GM18502 (cell line): Measurements from ENCODE around the gene RNF4.
"Not testable (repeated sequence)": the region's sequence is repeated elsewhere in the genome, so short reads cannot be mapped to it uniquely, and the experiment has no call there.

ENCODE experiments used
- ATAC-seq: cut with Tn5 transposase; IDR thresholded peaks from one replicate; pipeline ENCODE4 v1.9.1; 2021; ENCODE audit warnings: mild to moderate bottlenecking; ENCODE audit not compliant: unreplicated experiment, poor library complexity

The RNF4 gene

DNA sequence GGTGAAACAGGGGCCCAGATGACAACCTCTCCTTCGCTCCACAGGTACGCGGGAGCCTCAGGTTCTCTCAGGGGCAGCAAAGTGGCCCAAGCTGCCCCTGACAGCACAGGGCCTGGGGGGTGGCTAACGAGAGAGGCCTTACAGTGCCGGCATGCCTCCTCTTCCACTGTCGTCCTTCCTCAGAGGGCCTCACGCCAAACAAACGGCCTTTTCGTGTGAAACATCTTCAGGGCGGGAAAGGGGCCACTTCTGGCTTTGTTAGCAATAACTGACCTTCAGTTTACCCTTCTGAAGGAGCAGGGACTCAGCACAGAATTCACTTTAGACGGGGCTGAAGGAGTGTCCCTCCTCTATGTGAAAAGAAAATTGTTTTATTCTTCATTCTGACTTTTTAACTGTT lies 46.0 kb downstream of the RNF4 start:
- not testable (repeated sequence) for ATAC-seq

DNA sequence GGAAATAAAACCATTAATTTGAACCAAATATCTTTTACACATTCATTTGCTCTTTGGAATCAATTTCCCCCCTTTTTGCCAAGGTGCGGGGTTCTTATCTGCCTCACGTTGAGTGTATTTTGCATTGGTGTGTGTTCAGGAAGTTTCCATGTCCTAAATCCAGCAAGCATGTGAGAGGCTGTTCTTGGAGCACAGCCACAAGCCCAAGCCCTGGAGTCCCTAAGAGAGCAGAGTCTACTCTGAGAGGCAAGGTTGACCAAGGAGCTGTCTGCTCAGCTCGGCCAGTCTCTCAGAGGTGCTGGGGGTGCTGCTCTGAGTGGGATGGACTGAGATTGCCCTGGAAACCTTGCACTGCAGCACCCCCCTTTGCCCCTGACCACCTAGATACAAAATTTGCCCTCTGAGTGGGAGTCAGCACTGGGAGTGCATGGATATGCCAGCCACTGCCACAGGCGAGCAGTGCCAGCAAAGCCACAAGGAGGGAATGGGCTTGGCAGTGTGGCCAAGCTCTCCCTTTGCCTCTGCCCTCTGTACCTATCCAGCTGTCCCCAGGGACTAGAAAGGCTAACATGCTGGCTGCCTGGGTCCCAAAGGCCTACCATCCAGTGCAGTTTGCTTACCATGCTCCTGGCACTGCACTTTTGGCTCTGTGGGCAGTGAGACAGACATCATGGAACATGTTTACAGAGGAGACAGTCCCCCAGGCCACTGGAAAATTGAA lies 47.1 kb downstream of the RNF4 start:
- no peak for ATAC-seq

DNA sequence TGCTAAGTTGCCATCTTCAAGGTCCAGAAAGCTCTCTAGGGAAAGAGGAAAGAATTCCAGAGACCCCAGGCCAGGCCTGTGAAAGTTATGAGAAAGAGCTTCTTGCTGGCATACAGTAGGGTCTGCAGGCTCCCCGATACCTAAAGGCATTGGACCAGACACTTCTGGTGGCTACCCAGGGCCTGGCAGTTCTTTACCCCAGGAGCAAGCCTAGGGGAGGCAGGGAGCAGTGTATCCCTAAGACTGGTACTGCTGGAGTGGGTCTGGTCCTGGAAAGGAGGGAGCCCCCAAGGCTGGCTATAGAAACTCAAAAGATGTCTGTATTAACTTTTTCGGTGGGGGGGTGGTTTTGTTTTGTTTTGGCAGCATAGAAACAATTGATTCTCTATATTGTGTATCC lies 47.7 kb downstream of the RNF4 start:
- ATAC-seq, result no peak

DNA sequence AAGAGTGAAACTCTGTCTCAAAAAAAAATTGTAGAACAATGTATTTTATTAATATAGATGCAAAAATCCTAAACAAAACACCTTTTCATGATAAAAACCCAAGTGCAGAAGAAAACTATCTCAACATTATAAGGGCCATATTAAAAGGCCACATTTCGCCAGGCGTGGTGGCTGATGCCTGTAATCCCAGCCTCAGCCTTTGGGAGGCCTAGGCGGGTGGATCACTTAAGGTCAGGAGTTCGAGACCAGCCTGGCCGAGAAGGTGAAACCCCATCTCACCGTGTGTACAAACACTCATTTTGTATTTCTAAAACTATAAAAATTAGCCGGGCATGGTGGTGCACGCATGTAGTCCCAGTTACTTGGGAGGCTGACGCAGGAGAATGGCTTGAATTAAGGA lies 57.7 kb downstream of the RNF4 start:
- ATAC-seq, result no peak

DNA sequence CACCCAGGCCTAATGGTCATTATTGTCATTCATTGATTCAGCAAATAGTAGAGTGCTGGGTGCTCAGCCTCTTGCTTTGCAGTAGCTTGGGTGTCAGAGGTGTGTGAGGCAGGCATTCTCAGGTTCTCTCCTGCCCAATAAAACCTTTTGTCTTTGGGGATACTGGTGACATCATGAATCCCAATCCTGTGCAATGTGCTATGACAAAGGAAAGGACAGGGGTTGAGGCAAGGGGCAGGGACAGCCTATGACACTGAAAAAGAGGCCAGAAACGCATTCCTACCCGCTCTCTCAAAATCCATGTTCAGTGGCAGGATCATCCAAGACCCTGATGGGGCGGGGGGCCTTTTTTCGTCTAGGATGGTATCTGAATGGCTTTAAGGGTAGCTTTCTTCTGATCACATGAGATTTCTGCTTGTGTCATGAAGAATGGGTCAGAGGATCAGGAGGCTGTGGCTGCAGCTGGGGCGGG lies 66.0 kb downstream of the RNF4 start:
- ATAC-seq, result no peak

DNA sequence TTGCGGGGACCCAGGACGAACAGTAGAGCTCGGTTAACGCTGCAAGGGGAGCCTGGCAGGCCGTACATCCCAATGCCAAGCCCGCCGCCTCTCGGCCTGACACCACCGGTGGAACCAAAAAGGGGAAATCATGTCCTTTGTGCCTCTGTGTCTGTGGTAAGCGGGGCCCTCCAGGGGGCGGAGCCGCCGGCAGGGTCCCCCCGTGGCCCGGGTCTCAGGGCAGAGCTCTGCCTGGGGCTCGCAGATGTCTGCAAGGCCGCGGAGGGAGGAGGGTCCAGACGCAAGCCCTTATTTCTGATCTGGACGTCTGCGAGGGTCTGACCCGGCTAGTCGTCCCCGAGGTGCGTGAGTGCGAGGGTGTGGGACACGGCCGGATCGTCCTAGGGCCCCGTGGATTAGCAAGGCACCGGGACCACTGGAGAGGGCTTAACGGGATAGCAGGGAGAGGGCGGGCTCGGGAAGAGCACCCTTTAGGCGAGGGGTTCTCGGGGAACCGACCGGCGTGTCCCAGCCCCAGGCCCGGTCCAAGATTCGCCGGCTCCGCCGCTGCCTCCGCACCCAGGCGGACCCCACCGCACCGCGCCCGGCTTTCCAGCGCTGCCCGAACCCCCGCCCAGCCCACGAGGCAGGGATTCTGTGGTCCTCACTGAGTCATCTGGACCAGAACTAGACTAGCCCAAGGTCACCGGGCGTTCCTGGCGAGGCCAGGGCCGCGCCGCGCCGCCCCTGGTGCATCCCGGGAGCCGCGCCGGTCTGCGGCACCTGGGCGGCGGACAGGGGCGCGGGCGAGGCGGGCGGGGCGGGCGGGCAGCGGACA lies 66.7 kb downstream of the RNF4 start:
- peak; percentile 26 for ATAC-seq

DNA sequence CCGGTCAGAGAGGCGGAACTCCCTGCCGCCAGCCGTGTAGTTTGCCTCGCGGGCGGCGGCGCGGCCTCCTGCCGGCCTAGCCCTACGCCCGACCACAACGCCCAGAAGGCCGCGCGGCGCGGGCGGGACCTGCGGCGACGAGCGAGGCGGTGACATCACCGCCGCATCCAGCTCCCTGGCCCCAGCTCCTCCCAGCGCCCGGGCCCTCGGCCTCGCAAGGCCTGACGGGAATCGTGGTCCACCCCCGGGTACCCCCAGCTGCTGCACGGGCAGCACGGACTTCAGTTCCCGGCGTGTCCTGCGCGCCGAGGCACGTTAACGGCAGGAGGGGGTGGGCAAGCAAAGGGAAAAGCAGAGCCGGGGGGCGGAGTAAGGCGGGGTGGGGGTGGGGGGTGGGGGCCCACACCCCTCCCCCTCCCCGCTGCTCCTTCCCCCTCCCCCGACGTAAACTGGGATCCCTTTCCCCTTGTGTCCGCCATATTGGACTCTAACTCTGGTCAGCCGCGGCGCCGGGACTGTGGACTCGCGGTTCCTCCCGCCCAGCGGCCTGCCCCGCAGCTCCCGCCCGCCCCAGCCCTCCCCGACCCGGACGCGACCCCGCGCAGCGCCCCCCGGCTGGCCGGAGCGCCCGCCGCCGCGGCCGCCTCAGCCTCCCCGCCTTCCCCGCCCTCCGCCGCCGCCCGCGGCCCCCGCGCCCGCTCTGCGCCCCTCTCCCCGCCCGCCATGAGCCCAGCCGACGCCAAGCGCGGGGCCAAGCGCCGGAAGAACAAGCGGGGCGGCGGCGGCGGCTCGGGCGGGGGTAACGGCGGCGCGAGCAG lies 67.5 kb downstream of the RNF4 start, which contains the start of gene FAM193A:
Gene FAM193A (plus strand): TSS at position 455 of the 818 bp plus-strand sequence. CDS start 269 bp downstream, at position 724.
- ATAC-seq, result peak; percentile 82

DNA sequence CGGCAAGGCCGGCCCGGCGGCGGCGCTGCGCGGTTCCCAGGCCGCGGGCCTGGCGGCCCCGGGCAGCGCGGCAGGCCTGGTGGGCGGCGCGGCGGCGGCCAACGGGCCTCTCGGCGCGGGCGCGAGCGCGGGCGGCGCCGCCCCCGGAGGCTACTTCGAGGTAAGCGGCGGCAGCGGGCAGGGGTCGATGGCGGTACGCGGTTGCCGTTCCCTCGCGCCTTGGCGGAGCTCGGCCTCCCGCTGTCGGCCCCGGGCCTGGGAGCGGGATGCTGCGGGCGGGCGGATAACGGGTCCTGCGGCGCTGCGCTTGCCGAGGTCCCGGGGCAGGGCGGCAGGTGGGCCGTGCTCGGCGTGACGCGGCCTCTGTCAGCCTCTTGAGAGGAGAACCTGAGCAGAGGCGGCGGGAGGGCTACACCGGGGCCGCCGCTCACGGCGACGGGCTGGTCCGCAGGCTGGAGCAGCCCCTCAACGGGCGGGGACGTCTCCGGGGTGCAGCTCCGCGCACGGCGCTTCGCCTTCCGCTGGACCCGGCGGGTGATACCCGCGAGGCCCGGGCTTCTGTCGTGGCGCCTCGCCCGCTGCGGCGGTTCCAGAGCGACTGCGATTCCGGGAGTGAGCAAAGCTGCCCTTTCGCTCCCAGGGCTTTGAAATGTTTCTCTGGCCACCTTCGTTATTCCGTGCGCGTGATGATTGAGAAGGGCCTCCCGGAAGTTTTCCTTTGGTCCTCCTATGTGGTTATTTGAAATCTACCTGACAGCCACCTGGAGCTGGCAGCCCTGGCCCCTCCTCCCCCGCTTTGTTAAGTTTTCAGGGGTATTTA lies 68.3 kb downstream of the RNF4 start:
- ATAC-seq, result peak; percentile 21

DNA sequence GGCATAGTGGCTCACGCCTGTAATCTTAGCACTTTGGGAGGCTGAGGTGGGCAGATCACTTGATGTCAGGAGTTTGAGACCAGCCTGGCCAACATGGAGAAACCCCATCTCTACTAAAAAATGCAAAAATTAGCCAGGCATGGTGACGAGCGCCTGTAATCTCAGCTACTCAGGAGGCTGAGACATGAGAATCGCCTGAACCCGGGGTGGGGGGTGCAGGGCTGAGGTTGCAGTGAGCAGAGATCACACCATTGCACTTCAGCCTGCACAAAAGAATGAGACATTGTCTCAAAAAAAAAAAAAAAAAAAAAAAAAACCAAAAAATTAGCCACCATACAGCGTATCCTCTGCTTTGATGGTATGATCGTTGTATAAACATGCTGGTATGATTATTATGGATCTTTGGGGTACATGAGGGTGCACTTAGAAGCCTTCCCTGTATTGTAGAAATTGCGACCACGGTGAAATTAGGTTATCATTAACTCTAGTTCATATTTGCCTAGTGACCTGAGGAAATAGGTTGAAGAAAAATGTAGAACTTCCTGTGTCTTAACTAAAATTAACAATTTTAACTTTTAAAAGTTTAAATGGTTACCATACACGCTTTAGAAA lies 74.8 kb downstream of the RNF4 start:
- ATAC-seq, result not testable (repeated sequence)

DNA sequence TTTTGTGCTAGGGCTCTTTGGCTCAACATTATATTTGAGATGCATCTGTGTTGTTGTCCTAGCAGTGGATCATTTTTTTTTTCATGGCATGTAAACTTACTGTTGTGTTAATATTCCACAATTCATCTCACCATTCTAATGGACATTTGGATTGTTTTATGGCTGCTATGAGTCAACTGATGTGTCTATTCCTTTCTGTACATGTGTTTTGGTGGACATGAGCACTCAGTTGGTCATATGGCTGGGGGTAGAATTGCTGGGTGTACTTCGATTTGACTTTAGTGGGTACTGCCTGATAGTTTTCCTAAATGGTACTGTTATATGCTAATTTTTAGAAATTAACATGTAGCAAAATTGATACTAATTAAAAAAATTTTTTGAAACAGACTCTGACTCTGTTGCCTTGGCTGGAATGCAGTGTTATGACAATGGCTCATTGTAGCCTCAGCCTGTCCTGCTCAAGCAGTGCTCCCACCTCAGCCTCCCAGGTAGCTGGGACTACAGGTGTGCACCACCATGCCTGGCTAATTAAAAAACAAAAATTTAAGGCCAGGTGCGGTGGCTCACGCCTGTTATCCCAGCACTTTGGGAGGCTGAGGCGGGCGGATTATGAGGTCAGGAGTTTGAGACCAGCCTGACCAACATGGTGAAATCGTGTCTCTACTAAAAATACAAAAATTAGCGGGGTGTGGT lies 76.6 kb downstream of the RNF4 start:
- no peak for ATAC-seq

DNA sequence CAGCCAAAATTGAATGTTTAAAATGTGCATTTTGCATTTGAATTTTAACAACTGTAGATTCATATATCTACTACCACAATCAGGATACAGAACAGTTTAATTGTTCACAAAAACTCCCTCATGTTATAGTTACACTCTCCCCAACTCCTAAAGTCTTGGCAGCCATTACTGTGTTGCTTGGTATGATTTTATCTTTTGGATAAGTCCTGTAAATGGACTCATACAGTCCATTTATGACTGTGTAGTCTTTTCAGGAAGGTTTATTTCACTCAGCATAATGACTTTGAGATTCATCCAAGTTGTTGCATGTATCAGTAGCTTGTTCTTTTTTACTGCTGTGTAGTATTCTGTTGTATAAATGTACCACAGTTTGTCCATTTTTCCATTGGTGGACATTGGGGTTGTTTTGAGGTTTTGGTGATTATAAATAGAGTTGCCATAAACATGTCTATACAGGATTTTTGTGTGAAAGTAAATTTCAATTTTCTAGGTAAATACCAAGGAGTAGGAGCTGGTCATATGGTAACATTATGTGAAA lies 77.4 kb downstream of the RNF4 start:
- no peak for ATAC-seq

DNA sequence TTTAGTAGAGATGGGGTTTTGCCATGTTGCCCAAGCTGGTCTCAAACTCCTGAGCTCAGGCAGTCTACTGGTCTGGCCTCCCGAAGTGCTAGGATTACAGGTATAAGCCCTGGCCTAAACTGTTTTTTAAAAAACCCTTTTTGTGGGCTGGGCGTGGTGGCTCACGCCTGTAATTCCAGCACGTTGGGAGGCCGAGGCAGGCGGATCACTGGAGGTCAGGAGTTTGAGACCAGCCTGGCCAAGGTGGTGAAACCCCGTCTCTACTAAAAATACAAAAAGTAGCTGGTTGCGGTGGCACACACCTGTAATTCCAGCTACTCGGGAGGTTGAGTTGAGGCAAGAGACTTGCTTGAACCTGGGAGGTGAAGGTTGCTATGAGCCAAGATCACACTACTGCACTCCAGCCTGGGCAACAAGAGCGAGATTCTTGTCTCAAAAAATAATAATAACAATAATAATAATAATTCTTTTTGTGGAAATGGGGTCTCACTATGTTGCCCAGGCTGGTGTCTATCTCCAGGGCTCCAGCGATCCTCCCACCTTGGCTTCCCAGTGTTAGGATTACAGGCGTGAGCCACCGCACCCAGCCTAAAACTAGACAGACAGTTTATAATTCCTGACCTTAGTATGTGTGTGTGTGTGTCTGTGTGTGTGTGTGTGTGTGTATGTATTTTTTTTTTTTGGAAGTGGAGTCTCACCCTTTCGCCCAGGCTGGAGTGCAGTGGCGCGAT lies 78.2 kb downstream of the RNF4 start:
- ATAC-seq, result not testable (repeated sequence)

DNA sequence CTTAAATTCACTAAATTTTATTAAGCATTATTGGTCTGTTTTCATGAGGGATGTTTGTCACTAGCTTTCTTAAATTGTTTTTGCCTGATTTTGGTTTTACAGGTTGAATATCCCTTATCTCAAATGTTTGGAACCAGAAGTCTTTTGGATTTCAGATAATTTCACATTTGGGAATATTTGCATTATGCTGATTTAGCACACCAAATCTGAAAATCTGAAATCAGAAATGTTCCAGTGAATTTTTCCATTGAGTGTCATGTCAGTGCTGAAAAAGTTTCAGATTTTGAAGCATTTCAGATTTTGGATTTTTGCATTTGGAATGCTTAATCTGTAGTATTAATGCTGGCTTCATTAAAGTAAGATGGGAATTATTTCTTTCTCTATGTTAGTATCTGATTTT lies 82.2 kb downstream of the RNF4 start:
- ATAC-seq, result no peak

DNA sequence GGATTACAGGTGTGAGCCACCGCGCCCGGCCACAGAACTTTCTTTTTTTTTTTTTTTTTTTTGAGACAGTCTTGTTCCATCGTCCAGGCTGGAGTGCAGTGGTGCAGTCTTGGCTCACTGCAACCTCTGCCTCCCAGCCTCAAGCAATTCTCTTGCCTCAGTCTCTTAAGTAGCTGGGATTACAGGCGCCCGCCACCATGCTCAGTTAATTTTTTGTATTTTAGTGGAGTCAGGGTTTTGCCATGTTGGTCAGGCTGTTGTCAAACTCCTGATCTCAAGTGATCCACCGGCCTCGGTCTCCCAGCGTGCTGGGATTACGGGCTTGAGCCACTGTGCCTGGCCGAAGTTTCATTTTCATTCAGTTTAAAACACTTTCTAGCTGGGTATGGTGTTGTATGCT lies 83.9 kb downstream of the RNF4 start:
- no peak for ATAC-seq

DNA sequence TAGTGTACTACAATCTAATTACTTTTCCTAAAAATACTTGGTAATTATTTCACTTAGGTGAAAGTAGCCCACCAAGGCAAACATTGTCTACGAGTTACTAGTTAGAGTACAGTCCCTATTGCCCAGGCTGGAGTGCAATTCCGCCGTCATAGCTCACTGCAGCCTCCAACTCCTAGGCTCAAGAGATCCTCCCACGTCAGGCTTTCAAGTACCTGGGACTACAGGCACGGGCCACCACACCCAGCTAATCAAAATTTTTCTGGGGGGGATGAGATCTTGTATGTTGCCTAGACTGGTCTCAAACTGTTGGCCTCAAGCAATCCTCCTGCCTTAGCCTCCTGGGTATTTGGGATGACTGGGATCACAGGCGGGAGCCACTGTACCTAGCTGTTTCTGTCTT lies 89.4 kb downstream of the RNF4 start:
- ATAC-seq, result no peak

DNA sequence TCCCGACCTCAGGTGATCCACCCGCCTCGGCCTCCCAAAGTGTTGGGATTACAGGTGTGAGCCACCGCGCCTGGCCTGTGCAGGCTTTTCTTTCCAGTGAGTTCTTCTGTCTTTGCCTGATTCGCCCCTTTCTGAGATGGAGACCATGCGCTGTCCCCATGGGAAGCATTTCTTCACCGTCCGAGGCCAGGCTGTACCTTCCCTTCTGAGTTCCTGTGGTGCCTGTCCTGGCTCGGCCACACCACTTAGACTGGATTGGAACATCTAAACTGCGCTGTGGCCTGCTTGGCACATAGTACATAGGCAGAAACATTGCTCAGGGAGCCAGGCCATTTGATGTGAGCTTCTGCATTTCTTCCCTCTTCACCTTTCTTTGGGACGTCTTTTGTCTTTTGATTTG lies 91.3 kb downstream of the RNF4 start:
- no peak for ATAC-seq
